Psoas muscle (tissue), 8 donors: ENCODE results near the gene CDK19. TPM values are rescaled to one million over a fixed set of nuclear protein-coding genes. Genes with fewer than 3 reads are reported as not detected.

Source experiments
- ATAC-seq, 4 donors: fragments of 200-7000 bp; cut with Tn5 transposase; one replicate each; pipeline ENCODE4 v1.9.1; 2020; ENCODE audit warnings: moderate library complexity in 3 of 4, mild to moderate bottlenecking in 2 of 4
- DNase-seq, 2 donors: peaks; one replicate each; pipeline ENCODE4 v3.0.0-alpha.2; 2020
- H3K27ac ChIP-seq: fragments of 200-600 bp; one replicate; pipeline ENCODE4 v1.8.0; 2022
- H3K27me3 ChIP-seq, 3 donors: fragments of 200-600 bp in 1 of 3; one replicate each; pipeline versions ENCODE4 v1.6.1 to v1.8.0; 2013 to 2022; ENCODE audit warnings: low read length in 2 of 3, mild to moderate bottlenecking in 2 of 3, moderate library complexity in 1 of 3; ENCODE audit not compliant: insufficient read depth in 3 of 3
- H3K36me3 ChIP-seq, 2 donors: fragments of 200-600 bp in 1 of 2; one replicate each; pipeline versions ENCODE4 v1.6.1 to v1.8.0; 2013 to 2022; ENCODE audit warnings: low read depth in 1 of 2, mild to moderate bottlenecking in 1 of 2, moderate library complexity in 1 of 2; ENCODE audit not compliant: insufficient read depth in 1 of 2
- H3K4me1 ChIP-seq: fragments of 200-600 bp; one replicate; pipeline ENCODE4 v1.8.0; 2022
- H3K4me3 ChIP-seq: fragments of 200-600 bp; one replicate; pipeline ENCODE4 v1.8.0; 2022; ENCODE audit warnings: mild to moderate bottlenecking
- H3K9me3 ChIP-seq: fragments of 200-600 bp; one replicate; pipeline ENCODE4 v1.8.0; 2022
- WGBS, 3 donors: extraction: QIAGEN DNeasy Blood & Tissue Kit; methylation state at CpG; one replicate each; pipeline versions ENCODE4 v1.1.6 to v1.1.7; 2013; 5-methylcytosine and 5-hydroxymethylcytosine counted together
- intact Hi-C, 2 donors: fragments of 100-400 bp; cut with DNase I; formaldehyde crosslinking; loops; one replicate each; pipeline versions ENCODE4 v1.11.0 to v1.14.2; 2022
- polyA plus RNA-seq, 3 donors: library from polyadenylated mRNA; stranded (reverse); fragments of 200-250 nt; gene quantifications; one replicate each; pipeline ENCODE4 v1.2.3, GENCODE V29; 2013
- total RNA-seq, 4 donors: library from RNA; stranded (reverse); fragmentation: NEBNext Ultra II Directional in 2 of 4; extraction: Animal tissue kit (Norgen Biotek cat#: 25700) in 2 of 4; gene quantifications; one replicate each; pipeline versions ENCODE4 v1.2.1 to v1.2.4, GENCODE V29; 2021 to 2023
- TF ChIP-seq, protein P1 (sequence below): fragments of 200-600 bp; IDR thresholded peaks from one replicate; pipeline ENCODE4 v1.8.0; 2022; ENCODE audit warnings: antibody characterized with exemption
- donor health status: healthy with polysubstance abuse.
- donor health status: DM: no; HTN: no; CAD: no; lungs with moderate emphysema.
- donor health status: Bipolar disorder and iron deficiency.
- donor health status: healthy.
- donor health status: DM: yes; HTN: yes; CAD: no.
- donor health status: DM: no; HTN: no; CAD: no.
- donor health status: DM: no; HTN: no; CAD: no.
- donor health status: DM: yes; HTN: yes; CAD: no.

The CDK19 gene
- total and polyA plus RNA-seq, 7 donors = 2.2 to 11.6 (median 5.5) TPM

DNA sequence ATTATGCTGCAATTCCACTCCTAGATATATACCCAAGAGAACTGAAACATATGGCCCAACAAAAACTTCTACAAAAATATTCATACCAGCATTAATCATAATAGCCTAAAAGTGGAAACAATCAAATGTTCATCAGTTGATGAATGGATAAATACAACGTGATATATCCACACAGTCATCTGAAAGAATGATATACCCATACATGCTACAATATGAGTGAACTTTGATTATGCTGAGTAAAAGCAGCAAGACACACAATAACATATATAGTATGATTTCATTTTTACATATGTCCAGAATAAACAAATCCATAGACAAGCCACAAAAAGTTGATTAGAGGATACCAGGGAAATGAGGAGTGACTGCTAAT, 30.7 kb downstream of the CDK19 start:
- DNase-seq (no peak), ATAC-seq (no peak)
- intact Hi-C loops = no loop called here
- 79 to 80% (median 79%) methylated on average over 1 of the region's 1 CpG for WGBS, 3 donors
- Histone ChIP-seq H3K27me3 (no peaks in the 10 kb centered on the region), H3K4me1 (peaks cover 2% of the 10 kb centered on the region), H3K36me3 (no peaks in the 10 kb centered on the region), H3K4me3 (no peak overlapping the region), H3K9me3 (no peaks in the 10 kb centered on the region), H3K27ac (no peak overlapping the region)
- TF ChIP-seq, protein P1, sequence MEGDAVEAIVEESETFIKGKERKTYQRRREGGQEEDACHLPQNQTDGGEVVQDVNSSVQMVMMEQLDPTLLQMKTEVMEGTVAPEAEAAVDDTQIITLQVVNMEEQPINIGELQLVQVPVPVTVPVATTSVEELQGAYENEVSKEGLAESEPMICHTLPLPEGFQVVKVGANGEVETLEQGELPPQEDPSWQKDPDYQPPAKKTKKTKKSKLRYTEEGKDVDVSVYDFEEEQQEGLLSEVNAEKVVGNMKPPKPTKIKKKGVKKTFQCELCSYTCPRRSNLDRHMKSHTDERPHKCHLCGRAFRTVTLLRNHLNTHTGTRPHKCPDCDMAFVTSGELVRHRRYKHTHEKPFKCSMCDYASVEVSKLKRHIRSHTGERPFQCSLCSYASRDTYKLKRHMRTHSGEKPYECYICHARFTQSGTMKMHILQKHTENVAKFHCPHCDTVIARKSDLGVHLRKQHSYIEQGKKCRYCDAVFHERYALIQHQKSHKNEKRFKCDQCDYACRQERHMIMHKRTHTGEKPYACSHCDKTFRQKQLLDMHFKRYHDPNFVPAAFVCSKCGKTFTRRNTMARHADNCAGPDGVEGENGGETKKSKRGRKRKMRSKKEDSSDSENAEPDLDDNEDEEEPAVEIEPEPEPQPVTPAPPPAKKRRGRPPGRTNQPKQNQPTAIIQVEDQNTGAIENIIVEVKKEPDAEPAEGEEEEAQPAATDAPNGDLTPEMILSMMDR = no peak

DNA sequence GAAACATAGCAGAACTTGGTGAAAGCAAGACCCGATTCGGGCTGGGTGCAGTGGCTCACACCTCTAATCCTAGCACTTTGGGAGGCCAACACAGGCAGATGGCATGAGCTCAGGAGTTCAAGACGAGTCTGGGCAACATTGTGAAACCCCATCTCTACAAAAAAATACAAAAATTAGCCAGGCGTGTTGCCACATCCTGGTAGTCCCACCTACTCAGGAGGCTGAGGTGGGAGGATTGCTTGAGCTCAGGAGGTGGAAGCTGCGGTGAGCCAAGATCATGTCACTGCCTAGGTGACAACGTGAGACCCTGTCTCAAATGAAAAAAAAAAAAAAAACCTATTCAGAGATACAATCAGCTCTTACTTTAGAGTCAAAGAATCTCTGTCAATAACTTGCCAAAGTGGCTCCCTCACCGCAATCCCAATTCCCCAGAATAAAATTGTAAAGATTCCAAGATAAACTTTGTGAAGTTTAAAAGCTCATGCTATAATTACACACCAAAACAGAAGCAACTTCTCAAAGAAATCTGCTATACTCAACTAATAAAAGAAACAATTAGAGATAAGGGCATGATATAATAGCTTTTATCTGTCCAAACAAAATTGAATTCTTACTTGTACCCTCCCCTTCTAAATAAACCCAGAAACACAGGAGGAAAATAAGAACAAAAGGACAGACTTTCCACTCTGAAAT, 33.6 kb downstream of the CDK19 start:
- H3K9me3 ChIP-seq = no peaks in the 10 kb centered on the region
- H3K4me1 ChIP-seq = peaks cover 2% of the 10 kb centered on the region
- DNase-seq (no peak), ATAC-seq (no peak)
- H3K4me3 ChIP-seq = no peak overlapping the region
- no peaks in the 10 kb centered on the region for H3K36me3 ChIP-seq
- intact Hi-C loops = no loop called here
- no peak overlapping the region for H3K27ac ChIP-seq
- no peaks in the 10 kb centered on the region for H3K27me3 ChIP-seq
- TF ChIP-seq, protein P1 = no peak
- WGBS, 3 donors = 66 to 78% (median 74%) methylated on average over 7 of the region's 7 CpGs

DNA sequence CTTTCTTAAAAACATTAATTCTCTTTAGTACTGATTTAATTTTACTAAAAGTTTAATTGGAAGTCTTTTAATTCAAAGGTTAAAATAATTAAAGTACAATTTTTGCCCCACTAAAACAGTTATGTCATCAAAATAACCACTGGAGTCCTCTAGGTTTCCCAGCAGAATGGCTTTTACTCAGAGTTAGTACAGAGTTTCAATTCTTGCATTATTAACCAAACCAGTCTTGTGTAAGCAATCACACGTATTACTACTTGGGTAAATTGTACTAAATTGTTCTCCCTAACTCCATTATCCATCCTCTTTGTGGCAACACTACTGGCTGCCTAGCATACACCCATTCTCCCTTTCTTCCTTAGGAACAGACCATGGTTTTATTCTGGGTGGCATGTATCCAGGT, 36.9 kb downstream of the CDK19 start:
- ATAC-seq (no peak), DNase-seq (no peak)
- Histone ChIP-seq H3K4me1 (peaks cover 2% of the 10 kb centered on the region), H3K27ac (no peak overlapping the region), H3K27me3 (no peaks in the 10 kb centered on the region), H3K36me3 (no peaks in the 10 kb centered on the region), H3K4me3 (no peak overlapping the region), H3K9me3 (no peaks in the 10 kb centered on the region)
- TF ChIP-seq, protein P1 = no peak
- 95 to 100% (median 96%) methylated on average over 1 of the region's 1 CpG for WGBS, 3 donors
- intact Hi-C loops = no loop called here

DNA sequence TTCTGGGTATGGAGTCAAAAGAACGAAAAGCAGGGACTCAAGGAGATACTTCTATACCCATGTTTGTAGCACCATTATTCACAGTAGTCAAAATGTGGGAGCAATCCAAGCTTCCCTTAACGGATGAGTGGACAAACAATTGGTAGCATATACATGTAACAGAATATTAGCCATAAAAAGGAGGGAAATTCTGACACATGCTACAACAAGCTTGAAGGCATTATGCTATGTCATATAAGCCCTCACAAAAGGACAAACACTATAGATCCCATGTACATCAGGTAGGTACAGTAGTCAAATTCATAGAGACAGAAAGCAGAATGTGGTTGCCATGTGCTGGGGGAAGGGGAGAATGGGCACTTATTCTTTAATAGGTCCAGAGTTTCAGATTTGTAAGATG, 37.6 kb downstream of the CDK19 start:
- H3K27ac ChIP-seq = no peak overlapping the region
- DNase-seq (no peak), ATAC-seq (no peak)
- 85 to 90% (median 90%) methylated on average over 2 of the region's 2 CpGs for WGBS, 3 donors
- no peaks in the 10 kb centered on the region for H3K36me3 ChIP-seq
- no peaks in the 10 kb centered on the region for H3K27me3 ChIP-seq
- intact Hi-C loops = no loop called here
- no peak overlapping the region for H3K4me3 ChIP-seq
- peaks cover 2% of the 10 kb centered on the region for H3K4me1 ChIP-seq
- TF ChIP-seq, protein P1 = no peak
- H3K9me3 ChIP-seq = no peaks in the 10 kb centered on the region

DNA sequence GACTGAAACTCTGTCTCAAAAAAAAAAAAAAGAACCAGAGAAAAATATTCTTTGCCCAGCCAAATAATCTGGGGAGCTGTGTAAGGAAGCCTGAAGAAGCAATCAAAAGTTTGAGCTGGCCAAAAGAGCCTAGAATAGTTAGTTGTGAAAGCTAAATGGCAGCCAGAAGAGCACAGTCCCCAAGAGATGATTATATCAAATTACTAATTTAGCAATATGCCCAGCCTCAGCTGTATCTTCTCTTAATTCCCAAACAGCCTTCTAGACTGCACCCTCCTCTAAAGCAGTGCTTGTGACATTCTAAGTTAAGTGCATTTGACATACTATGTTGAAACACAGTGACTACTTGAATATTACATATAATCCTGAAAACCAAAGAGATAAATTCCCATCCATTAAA, 38.9 kb downstream of the CDK19 start:
- TF ChIP-seq, protein P1 = no peak
- ATAC-seq = peak; percentile 49 to 92 (median 63)

More for the DNA sequence above, 38.9 kb downstream of the CDK19 start:
- no peaks in the 10 kb centered on the region for H3K9me3 ChIP-seq
- no peaks in the 10 kb centered on the region for H3K4me1 ChIP-seq
- H3K4me3 ChIP-seq = no peak overlapping the region
- H3K27ac ChIP-seq = peak overlapping the region; percentile 43
- no peaks in the 10 kb centered on the region for H3K36me3 ChIP-seq
- intact Hi-C loops = no loop called here
- DNase-seq = no peak
- H3K27me3 ChIP-seq = no peaks in the 10 kb centered on the region
